Measurements from ENCODE around the gene ADCY2. TPM values are rescaled to one million over a fixed set of nuclear protein-coding genes. Genes with fewer than 3 reads are reported as not detected.

Gene ADCY2
- total and polyA plus RNA-seq, 9 of the 15 experiments (the other 6 are each of a cell fraction or from before 2014, with no cell fraction given) = 0.01 to 0.15 (median 0.03) TPM; not detected in 5

DNA sequence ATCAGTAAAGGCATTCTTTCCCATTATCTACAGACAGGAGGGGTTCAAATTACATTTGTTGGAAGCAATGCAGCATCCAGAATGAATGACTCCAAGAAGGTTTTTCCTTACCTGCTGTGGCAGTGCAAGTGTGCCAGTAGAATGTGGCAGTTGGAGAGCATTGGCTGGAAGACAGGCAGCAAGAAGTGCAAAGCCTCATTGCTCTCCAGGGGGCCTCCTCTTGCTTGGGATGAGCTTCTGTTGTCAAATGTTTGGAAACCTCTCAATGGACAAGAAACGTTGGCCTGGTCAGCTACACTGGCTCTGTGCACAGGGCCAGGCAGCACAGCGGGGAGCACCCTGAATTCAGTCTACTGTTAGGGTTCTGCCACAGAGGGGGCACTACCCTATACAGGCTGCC is 226.6 kb downstream of the ADCY2 start (continued):
- TF ChIP-seq, protein P1, sequence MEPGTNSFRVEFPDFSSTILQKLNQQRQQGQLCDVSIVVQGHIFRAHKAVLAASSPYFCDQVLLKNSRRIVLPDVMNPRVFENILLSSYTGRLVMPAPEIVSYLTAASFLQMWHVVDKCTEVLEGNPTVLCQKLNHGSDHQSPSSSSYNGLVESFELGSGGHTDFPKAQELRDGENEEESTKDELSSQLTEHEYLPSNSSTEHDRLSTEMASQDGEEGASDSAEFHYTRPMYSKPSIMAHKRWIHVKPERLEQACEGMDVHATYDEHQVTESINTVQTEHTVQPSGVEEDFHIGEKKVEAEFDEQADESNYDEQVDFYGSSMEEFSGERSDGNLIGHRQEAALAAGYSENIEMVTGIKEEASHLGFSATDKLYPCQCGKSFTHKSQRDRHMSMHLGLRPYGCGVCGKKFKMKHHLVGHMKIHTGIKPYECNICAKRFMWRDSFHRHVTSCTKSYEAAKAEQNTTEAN (CRISPR knock-in tag; IDR thresholded peaks at IDR 0.05) = no peak
- TF ChIP-seq GTF2A2 (tag; IDR thresholded peaks at IDR 0.05) (no peak), RFX1 (IDR thresholded peaks at IDR 0.05) (no peak), TARDBP (IDR thresholded peaks at IDR 0.05) (no peak)
- TF ChIP-seq, protein P2, sequence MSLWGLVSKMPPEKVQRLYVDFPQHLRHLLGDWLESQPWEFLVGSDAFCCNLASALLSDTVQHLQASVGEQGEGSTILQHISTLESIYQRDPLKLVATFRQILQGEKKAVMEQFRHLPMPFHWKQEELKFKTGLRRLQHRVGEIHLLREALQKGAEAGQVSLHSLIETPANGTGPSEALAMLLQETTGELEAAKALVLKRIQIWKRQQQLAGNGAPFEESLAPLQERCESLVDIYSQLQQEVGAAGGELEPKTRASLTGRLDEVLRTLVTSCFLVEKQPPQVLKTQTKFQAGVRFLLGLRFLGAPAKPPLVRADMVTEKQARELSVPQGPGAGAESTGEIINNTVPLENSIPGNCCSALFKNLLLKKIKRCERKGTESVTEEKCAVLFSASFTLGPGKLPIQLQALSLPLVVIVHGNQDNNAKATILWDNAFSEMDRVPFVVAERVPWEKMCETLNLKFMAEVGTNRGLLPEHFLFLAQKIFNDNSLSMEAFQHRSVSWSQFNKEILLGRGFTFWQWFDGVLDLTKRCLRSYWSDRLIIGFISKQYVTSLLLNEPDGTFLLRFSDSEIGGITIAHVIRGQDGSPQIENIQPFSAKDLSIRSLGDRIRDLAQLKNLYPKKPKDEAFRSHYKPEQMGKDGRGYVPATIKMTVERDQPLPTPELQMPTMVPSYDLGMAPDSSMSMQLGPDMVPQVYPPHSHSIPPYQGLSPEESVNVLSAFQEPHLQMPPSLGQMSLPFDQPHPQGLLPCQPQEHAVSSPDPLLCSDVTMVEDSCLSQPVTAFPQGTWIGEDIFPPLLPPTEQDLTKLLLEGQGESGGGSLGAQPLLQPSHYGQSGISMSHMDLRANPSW (CRISPR knock-in tag; IDR thresholded peaks at IDR 0.05) = no peak

DNA sequence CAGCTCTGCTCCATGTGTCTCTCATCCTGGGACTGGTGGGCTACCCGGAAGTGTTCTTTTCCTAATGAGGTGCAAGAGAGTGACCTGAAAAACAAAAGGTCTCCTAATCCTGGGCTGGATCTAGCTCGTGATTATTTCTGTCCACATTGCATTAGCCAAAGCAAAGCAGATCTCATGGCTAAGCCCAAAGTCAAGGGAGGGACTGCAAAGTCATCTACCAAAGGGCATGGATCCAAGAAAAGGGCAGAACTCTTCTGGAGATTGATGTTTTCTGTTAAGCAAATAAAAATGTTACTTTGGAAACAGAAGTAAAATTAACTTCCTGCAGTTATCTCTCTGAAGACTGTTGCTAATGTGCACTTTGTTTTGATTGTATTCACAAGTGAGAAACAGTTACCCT is 229.8 kb downstream of the ADCY2 start:
- Histone ChIP-seq H3K36me3 (ENCODE audit: control insufficient read depth, insufficient read depth, low read length) (no peaks in the 10 kb centered on the region), H3K9me3 (replicated peaks; ENCODE audit: control insufficient read depth, insufficient read depth, low read depth, low read length) (no peaks in the 10 kb centered on the region), H3K9ac (ENCODE audit: insufficient read depth in 1 of 2, low read depth in 2 of 2, low read length in 2 of 2) (no peak overlapping the region), H3K9me1 (ENCODE audit: control insufficient read depth, insufficient read depth, low read length) (no peaks in the 10 kb centered on the region), H3K79me2 (ENCODE audit: control insufficient read depth, insufficient read depth, low read length) (no peaks in the 10 kb centered on the region), H4K20me1 (replicated peaks; ENCODE audit: control insufficient read depth, insufficient read depth, low read length) (no peaks in the 10 kb centered on the region), H3K4me1 (replicated peaks in 1 of 2; ENCODE audit: control insufficient read depth in 2 of 2, insufficient read depth in 2 of 2, low read length in 2 of 2) (no peaks in the 10 kb centered on the region), H3K27me3 (ENCODE audit: control insufficient read depth in 2 of 2, insufficient read depth in 2 of 2, low read length in 2 of 2) (no peaks in the 10 kb centered on the region), H3K27ac (ENCODE audit: extremely low read depth, low read depth, low read length) (no peak overlapping the region), H3K4me2 (ENCODE audit: insufficient read depth, low read length) (no peak overlapping the region), H3K4me3 (no peak overlapping the region), H2AFZ (ENCODE audit: low read depth, low read length) (no peak overlapping the region)
- DNase-seq (ENCODE audit: extremely low read depth in 1 of 4, low spot score in 3 of 4) (no peak), FAIRE-seq (no peak), ATAC-seq (no peak)
- no peak for TF ChIP-seq HMGN3 (IDR thresholded peaks at IDR 0.05; ENCODE audit: borderline replicate concordance, extremely low read depth, insufficient read length, low read depth, low read length)
- TF ChIP-seq, protein P3, sequence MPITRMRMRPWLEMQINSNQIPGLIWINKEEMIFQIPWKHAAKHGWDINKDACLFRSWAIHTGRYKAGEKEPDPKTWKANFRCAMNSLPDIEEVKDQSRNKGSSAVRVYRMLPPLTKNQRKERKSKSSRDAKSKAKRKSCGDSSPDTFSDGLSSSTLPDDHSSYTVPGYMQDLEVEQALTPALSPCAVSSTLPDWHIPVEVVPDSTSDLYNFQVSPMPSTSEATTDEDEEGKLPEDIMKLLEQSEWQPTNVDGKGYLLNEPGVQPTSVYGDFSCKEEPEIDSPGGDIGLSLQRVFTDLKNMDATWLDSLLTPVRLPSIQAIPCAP (CRISPR knock-in tag; IDR thresholded peaks at IDR 0.05; ENCODE audit: borderline replicate concordance) = no peak
- intact Hi-C loops (cut with micrococcal nuclease) (no loop called here), in situ Hi-C loops (cut with MboI) (no loop called here)
- 3% methylated on average over 2 of the region's 2 CpGs for WGBS (ENCODE audit: insufficient coverage, low coverage, missing lambda C conversion rate)
- POLR2A ChIA-PET = no interaction called here
- CTCF ChIA-PET (ENCODE audit: low intra/inter-chr PET ratio) = no interaction called here
- no TSS peak for BruUV-seq (replicated peaks)

All from K562 (cell line).